ENCODE measurements around the gene MPPED1.

The MPPED1 gene

DNA sequence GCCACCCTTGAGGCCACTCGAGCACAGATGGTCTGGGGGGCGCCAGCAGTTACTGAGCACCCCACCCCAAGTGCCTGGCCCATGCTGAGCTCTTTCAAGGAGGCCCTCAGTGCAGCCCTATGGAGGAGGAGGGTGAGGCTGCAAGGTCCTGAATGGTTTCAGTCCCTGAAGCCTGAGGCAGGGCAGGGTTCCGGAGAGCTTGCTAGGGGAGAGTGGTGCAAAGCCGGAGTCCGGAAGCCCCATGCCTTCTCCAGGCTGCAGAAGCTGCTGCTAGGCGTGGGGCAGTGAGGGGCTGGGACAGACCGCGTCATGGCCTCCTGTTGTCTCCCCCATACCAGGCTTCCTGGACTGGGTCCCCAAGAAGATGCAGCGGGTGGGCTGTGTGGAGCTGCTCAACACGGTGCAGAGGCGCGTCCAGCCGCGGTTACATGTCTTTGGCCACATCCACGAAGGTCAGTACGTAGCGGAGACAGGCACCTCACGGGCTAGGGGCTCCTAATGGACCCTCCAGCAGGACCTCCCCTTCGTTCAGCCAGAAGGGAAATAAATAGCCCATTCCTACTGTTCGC lies 90.6 kb downstream of the MPPED1 start:
- no peak for FAIRE-seq

DNA sequence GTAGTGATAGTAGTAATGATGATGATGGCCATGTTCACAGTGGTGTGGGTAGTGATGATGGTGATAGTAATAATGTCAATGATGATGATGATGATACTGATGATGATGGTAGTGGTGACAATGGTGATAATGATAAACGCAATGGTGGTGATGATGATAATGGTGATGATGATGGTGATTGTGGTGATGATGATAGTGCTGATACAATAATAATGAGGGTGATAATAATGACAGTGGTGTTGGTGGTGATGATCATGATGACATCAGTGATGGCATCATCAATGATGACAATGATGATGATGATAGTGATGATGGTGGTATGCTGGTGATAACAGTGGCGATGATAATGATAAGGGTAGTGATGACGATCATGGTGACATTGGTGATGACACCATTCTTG lies 92.3 kb downstream of the MPPED1 start:
- no peak for FAIRE-seq

DNA sequence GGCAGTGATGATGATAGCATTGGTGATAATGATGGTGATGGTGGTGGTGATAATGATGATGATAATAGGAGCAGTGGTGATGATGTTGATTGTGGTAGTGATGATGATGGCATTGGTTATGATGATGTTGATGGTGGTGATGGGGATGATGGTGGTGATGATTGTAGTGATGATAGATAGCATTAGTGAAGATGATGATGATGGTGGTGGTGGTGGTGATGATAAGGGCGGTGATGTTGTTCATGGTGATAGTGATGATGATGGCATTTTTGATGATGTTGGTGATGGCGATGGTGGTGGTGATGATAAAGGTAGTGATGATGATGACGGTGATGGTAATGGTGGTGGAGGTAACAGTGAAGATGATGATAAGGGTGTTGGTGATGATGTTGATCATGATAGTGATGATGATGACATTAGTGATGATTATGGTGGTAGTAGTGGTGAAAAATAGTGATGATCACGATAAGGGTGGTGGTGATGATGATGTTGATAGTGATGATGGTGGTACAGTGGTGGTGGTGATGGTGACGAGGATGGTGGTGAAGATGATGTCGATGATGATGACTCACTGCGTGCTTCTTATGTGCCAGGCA lies 93.0 kb downstream of the MPPED1 start:
- no peak for FAIRE-seq

DNA sequence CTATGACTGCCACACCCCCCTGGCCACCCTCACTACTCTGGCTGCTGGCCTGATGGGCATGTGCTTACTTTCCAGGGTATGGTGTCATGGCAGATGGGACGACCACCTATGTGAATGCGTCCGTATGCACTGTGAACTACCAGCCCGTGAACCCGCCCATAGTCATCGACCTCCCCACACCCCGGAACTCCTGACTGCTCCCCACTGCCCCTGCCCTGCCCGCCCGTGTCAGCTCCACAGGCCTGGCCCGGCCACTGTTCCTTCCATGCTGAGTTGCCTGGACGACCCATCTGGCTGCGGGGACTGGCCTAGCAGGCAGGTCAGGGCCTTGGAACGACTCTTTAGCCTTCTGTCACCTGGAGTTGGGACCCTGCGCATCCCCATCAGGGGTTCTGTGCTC lies 93.6 kb downstream of the MPPED1 start:
- no peak for FAIRE-seq

DNA sequence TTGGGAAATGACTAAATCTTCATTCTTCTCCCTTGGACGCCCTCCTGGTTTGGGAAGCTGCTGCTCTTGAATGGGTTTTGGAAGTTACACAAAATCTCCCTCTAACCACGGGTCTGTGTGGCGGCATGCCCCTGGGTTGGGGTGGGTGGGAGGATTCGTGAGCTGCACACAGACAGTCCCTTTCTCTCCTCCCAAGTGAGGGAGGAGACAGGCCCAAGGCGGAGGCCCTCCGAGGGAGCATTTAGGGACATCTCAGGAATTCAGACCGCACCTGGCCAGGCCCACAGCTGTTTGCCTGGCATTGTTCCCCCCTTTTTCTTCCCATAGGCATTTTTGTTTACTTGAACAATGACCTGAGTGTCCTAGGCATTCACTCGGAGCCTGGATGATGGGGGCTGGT lies 94.1 kb downstream of the MPPED1 start:
- FAIRE-seq: no peak

DNA sequence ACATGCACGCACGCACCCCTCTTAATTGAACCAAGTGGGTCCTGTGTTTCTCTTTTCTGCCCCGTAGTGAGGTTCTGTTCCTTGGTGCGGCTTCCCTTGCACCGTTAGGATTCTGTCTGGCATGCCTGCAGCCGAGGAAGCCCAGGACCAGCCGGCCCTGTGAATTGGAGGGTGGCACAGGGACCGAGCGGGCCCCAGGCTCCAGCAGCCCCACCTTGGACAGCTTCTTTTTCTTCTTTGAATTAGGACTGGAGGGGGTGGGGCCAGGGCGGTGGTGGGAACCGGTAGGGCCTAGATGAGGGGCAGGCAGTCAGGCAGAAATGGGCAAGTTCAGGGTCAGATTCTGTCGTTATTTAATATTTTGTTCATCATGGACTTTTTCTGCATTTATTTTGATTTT lies 94.7 kb downstream of the MPPED1 start:
- no peak for FAIRE-seq

DNA sequence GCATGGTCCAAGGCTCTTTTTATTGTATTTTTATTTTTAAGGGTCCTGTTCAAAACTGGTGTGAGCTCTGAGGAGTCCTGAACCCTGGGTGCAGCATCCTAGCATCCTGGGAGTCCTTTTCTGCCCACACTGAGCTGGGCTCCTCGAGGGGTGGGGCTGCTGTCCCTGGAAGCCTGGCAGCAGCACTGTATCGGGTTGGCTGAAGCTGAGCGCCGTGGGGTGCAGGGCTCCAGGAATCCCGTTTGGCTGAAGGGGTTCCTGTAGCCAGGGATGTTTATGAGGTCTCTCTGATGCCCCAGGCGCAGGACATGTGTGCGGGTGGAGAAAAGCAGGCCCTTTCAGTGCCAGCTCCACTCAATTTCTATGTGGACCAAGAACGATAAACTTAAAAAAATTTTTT lies 95.4 kb downstream of the MPPED1 start:
- FAIRE-seq: no peak

DNA sequence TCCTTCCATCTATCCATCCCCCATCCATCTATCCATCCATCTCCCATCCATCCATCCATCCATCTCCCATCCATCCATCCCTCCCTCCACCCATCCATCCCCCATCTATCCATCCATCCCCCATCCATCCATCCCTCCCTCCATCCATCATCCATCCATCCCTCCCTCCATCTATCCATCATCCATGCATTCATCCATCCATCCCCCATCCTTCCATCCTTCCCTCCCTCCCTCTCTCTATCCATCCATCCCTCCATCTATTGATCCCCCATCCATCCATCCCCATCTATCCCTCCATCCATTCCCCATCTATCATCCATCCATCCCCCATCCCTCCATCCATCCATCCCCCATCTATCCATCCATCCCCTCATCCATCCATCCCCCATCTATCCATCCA lies 96.7 kb downstream of the MPPED1 start:
- no peak for FAIRE-seq

DNA sequence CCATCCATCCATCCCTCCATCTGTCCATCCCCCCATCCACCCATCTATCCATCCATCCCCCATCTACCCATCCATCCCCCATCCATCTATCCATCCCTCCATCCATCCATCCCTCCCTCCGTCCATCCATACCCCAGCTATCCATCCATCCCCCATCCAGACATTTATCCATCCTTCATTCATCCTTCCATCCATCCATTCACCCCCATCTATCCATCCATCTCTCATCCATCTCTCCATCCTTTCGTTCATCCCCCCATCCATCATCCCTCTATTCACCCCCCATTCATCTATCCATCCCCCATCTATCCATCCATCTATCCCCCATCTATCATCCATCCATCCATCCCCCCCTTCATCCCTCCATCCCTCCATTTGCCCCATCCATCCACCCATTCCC lies 97.5 kb downstream of the MPPED1 start:
- FAIRE-seq: no peak

DNA sequence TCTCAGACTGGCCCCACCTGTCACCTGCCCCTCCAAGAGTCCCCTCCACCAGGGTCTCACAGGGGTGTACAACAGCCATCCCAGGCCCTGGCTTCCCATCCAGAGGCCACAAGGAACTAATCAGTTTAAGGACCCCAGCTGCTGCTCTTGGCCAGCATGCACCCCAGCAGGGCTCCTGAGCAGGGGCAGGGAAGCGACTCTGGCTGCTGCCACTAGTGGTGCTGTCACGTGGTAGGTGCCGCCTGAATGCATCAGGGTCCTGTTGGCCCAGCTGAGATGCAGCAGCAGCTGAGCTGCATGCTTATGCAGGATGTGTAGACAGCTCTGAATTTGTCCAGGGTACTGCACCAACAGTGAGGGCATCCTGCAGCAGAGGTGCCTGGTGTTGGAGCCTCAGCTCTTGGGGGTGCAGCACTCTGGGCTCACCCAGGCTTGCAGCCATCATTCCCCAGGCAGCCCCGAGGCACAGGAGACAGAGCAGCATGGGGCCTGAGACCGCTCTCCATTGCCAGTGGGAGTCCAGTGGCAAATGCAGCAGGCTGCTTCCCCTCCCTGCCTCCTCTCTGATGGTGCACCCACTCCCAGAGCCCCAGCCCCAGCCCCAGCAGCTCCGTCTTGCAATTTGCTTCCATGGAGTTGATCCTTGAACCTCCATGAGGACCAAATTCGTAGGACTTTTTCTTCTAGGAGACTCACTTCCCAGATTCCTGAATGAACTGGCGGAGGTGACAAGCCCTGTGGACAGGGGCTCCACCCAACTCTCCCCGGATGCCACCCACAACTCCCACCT lies 98.7 kb downstream of the MPPED1 start:
- FAIRE-seq: no peak

DNA sequence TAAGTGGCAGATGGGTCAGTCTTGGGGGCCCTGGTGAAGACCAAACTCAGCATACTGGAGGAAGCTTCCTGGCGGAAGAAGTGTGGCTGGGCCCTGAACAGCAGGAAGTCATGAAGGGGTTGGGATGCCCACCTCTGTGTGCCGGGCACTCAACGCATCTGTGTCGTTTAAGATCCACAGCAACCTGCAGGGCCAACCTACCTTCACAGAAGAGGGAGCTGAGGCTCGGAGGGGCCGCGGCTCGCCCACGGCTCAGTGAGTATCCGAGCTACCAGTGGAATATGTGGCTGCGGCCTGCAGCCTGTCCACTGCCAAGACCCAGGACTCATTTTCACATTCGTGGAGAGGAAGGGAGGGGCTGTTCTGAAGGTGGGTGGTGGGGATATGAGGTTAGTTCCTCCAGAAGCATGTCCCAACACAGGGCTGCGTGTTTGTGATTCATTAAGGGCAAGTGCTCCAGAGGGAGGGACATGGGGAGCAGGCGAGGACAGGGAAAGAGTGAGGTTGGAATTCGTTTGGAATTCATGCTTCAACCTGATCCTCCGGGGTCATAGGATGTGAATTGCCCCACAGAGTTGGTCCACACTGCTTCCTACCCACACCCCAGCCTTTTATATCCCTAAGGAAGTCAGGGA lies 99.6 kb downstream of the MPPED1 start:
- FAIRE-seq: no peak

DNA sequence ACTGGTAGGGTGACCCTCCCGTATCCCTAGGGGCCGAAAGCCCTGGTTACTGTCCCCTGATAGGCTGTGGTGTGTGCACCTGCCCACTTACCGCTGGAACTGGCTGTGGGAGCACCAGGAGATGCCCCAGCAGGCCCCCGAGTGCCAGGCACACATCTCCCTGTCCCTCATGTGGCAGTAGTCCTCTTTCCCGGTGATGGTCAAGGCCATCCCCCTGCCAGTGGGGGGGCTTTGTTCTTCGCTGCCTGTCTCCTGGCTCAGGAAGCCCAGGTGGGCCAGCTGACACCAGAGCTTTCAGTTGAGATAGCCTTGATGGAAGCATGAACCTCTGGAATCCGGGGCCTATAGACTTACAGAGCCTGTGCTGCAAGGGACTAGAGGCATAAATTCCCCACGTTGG lies 100.5 kb downstream of the MPPED1 start:
- no peak for FAIRE-seq

DNA sequence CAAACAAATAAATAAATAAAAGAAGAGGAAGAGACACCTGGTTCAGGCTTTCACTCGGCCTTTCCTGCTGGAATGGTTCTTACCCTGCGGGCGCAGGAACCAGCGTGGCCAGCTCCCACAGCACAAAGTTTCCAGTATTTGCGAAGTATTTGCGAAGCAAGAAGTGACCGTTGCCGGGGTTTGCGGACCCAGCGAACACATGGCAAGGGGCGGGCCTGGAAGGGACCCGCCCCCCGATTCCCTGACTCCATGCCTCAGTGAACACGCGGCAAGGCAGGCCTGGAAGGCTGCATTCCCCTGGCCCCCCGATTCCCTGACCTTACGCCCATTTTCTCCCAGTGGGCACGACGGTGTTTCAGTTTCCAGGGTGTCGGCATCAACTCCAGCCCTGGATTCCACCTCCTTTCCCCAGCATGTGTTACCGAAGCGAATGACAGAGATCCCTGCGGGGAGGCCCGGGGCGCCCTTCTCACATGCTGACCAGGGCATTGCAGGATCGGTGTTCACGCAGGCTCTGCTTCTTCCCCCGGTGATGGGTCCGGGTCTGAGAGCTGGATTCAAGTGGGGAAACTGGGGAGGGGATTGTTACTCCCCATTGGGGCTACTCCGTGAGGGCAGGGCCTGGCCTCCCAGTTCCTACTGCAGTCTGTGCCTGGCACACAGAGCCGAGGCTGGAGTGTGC lies 102.8 kb downstream of the MPPED1 start:
- no peak for FAIRE-seq

DNA sequence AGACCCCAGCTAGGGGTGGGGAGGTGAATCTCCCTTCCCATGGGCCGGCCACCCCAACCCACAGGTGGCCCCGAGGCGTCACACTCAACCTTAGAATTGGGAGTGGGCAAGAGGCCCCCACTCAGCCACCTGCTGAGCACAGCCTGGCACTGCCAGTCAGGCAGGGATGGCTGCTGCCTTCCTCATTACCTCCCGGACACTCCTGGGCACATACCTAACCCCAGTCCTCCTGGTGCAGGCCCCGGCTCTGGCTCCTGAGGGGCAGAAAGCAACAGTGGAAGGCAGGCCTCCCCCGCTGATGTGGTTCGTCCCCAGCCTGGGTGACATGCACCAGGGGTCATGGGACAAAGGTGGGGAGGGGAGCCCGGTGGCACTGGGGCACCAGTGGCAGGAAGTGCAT lies 103.6 kb downstream of the MPPED1 start:
- no peak for FAIRE-seq

DNA sequence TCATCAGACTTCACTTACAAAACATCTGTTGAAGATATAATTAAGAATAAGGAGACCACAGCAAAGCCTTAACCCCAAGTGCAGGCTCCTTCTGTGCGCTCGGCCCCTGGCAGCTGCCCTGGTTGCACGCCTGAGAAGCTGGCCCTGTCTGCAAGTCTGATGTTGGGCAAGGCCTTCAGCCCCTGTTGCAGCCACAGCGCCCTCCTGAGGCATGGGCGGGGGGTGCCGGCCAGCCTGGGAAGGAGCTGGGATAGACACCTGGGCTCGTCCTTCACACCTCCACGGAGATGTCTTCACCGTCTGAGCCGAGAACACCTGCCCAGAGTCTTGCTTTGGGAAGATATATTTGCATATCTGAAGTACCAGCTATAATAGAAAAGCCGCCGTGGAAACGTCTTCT lies 104.1 kb downstream of the MPPED1 start:
- FAIRE-seq: no peak

DNA sequence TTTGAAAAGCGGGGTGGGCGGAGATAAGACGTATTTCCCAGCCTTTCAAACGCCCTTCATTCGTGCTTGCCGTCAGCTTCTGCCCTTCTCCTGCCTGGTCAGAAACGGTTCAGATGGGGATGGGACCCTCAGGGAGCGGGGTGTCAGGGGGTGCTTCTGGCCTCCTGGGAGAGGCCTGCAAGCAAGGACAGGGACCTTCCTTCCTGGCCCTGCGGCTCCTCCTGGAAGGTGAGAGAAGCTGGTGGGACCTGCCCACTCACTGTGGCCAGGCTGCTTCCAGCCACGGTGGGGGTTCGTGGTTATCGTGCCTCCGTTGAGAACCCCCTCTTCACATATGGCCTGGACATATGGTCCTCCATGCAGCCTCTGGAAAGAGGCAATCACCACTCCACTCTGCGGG lies 104.6 kb downstream of the MPPED1 start:
- FAIRE-seq: no peak

DNA sequence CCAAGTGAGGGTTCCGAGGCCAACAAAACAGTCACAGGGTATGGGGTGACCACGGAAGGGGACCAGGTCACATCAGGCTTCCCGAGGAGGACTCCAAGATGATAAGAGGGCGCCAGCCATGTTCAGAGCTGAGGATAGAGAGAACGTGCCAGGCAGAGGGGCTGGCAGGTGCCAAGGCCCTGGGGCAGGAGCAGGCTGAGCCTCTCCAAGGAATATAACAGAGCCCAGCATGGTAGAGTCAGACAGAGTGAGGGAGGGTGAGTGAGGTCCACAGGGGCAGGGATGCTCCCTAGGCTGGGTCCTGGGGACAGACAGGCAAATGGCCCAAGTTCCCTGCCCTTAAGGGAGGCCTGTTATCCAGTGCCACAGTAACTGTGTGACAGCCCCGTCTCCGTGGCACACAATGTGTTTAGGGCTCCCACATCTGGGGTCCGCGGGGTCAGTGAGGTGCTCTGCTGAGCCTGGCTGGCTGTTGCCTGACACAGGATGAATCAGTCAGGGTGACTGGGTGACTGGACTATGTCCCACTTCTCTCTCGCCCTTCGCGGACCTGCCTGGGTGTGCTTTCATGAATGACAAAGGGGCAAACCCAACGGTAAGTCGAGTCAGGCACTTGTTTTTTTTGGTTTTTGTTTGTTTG lies 105.3 kb downstream of the MPPED1 start:
- no peak for FAIRE-seq

DNA sequence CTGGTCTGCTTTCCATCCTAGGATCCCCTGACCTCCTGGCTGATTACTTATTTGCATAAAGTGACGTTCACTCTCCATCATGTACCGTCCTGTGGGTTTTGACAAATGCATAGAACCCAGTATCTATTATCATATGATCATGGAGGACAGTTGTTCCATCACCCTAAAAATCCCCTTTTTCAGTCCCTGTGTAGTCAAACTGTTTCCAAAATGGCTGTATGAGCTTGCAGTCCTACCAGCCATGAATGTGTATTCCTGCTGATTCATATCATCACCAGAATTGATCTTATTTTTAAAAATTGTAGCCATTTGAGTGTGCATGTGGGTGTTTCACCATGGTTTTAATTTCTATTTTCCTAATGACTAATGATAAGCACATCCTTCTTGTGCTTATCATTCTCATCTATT lies 108.8 kb downstream of the MPPED1 start:
- FAIRE-seq: no peak

DNA sequence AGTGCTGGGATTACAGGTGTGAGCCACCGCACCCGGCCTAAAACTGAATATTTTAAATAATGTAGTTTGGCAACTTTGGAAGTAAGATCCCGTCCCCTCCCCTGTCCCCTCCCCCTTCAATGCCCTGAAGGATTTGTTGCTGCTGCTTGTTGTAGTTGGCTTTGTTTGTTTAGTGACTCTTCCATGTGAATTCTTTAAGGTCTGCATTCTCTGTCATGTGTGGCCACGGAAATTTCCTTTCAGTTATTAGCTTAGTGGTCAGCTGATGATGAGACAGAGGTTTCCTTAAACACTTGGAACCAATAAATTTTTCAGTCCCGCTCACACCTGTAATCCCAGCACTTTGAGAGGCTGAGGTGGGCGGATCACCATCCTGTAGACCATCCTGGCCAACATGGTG lies 109.9 kb downstream of the MPPED1 start:
- no peak for FAIRE-seq

DNA sequence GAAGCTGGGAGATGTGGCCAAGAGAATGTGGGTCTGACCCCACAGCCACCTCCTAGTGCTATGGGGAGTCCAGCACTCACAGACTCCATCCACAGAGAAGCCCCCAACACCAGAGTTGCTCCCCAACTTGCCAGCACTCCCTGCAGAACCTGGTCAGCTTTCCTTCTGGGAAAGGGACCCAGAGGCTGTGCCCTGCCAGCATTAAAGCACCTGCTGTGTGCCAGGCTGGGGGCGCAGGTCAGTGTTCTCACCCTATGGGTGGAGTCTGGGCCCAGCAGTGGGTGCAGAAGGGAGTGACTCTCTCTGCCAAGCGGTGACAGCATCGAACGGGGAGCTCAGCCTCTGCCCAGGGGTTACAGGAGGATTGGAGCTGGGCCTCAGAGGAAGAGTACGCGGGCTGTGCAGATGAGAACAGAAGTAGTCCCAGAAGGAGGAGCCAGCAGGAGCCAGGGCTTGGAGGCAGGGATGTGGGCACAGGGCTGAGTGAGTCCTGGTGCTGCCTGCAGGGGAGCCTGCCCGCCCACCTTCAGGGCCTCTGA lies 114.4 kb downstream of the MPPED1 start:
- no peak for FAIRE-seq

DNA sequence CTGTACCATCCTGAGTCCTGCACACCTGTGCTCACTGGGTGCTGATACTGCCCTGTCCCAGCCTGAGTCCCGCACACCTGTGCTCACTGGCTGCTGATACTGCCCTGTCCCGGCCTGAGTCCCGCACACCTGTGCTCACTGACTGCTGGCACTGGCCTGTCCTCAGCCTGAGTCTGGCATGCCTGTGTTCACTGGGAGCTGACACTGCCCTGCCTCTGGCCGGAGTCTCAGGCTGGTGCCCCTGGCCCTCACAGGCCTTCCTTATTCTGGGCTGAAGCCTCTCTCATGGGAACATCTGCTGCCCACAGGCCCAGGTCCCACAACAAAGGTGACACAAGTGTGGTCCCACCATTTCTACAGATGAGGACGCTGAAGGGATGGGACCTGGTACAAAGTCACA lies 115.1 kb downstream of the MPPED1 start:
- FAIRE-seq: no peak

DNA sequence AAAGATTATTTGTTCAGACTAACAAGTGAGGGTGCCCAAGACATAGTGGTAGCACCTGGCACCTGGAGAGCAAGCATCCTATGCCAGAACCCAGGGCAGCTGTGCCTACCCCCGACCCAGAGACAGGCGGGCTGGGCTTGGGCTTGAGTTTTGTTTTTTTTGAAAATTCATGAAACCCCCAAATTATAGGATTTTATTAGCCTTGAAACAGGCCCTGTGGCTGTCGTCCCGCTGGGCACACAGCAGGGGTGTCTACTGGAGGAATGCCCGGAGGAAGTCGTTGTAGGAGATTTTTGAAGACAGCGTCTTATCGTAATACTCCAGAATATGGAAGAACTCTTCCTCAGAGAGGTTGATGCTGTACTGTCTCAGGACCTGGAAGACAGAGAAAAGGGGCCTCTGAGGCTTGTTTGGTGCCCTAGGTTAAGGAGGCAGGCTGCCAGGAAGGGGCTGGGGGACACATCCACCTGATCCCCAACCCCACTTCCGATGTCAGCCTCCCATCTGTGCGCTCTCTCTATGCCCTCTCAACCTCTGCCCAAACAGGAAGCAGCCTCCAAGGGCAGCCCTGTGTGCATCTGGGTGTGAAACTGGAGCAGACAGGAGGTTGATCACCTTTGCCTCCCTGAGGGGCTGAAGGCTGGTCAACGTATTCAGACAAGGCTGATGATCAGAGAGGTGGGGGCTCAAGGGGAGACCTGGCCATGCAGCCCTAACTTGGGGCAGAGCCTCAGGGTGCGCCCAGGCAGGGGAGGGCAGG lies 117.0 kb downstream of the MPPED1 start:
- FAIRE-seq: no peak
